COLO829 (cell line): ENCODE measurements around the gene IFNK.

ENCODE experiments used
- DNase-seq: peaks from one replicate; pipeline ENCODE4 v3.0.0; 2012; ENCODE audit warnings: low spot score

The IFNK gene

GRCh38 chr9:27539479-27540441, 15.7 kb downstream of the IFNK start:
- DNase-seq, result no peak

GRCh38 chr9:27540502-27540901, 16.4 kb downstream of the IFNK start:
- DNase-seq, result no peak

DNA sequence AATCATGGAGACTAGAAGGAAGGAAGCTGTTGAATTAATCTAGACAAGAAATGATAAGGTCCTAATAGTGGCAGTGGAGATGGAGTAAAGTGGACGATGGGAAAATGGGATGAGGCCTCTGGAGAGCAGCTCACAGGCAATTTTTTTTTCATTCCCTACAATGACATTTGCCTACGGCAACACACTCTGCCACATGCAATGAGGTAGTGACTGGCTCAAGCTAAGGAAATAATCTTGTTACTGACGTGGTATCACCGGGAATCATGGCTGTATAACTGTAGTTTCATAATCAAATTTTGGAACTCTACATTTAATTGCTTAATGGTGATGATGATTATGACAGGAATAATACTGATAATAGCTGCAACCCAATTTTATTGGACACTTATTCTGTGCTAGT, 17.6 kb downstream of the IFNK start:
- no peak for DNase-seq

DNA sequence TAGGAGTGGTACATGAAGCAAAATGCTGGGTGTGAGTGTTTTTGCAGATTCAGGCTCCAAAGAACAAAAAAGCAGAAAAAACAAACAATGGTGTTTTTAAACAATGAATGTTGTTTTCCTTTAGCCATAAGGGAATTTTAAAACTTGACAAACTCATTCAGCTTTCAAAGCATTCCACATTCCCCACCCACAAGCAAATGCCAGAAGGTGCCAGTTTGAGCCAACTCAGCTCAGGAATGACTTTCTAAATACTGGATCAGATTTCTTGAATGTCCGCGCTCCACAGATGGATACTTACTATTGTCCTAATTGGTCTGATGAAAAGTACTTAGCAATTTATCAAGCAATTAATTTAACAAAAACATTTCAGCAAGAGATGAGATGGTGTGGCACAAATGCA, 18.4 kb downstream of the IFNK start:
- DNase-seq, result no peak

DNA sequence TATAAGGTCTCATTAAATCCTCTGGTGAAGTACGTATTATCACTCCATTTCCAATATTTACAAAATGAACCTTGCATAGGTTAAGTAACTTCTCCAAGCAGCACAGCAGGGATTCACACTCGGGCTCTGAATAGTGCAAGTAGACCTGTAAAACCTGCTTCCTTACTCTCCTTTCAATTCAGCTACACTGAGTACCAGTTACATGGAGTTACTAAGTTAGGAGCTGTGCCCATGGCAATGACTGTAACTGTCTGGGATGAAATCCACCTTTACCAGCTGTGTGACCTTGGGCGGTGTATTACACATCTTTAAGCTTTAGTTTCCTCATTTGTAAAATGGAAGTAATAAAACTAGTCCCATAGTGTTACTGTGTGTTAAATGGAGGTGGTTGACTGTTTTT, 21.4 kb downstream of the IFNK start:
- DNase-seq, result no peak

- no peak for DNase-seq
Measured at GRCh38 chr9:27548055-27548741, 24.1 kb downstream of the IFNK start.

GRCh38 chr9:27549196-27549755, 25.2 kb downstream of the IFNK start:
- no peak for DNase-seq

- no peak for DNase-seq
Measured at GRCh38 chr9:27554712-27555111, 30.6 kb downstream of the IFNK start.

- no peak for DNase-seq
Measured at GRCh38 chr9:27556470-27556869, 32.4 kb downstream of the IFNK start.

DNA sequence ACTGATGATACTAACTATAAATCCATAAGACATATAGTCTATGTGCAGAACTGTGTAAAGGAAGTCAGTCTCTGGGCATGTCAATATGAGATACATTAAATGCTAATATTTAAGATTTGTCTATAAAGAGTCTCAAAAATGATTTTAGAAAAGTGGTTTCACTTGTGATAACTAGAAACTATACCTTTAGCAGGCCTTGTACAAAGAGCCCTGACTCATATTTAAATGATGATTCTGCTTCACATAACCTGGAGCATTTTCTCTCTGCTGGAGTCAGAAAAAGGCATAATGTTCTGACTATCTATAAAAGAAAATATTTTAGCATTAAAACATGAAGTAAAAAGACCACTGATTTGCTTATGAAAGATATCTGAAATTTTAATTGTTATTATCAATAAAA, 34.2 kb downstream of the IFNK start:
- no peak for DNase-seq

GRCh38 chr9:27560457-27560856, 36.4 kb downstream of the IFNK start:
- DNase-seq, result no peak

DNA sequence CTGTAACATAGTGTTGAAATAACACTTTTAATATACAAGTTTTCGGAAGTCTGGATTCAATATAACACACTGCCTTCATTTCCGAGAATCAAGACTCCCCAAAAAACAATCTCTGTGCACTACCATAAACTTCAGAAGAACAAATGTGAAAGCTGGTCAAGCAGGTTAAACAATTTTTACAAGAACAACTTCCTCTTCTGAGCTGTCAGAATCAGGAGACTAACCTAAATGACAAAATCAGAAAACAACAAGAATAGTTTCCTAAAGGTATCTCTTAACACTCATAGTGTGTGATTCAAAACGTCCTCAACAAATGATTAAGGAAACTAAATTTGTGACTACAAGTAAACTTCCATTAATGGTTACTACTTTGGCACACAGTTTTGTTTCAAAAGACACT, 37.6 kb downstream of the IFNK start:
- no peak for DNase-seq

- no peak for DNase-seq
Measured at GRCh38 chr9:27563738-27564430, 39.8 kb downstream of the IFNK start.

GRCh38 chr9:27564670-27565069, 40.6 kb downstream of the IFNK start:
- no peak for DNase-seq

GRCh38 chr9:27565696-27566095, 41.6 kb downstream of the IFNK start:
- DNase-seq, result no peak

- no peak for DNase-seq
Measured at GRCh38 chr9:27566118-27566517, 42.0 kb downstream of the IFNK start.

DNA sequence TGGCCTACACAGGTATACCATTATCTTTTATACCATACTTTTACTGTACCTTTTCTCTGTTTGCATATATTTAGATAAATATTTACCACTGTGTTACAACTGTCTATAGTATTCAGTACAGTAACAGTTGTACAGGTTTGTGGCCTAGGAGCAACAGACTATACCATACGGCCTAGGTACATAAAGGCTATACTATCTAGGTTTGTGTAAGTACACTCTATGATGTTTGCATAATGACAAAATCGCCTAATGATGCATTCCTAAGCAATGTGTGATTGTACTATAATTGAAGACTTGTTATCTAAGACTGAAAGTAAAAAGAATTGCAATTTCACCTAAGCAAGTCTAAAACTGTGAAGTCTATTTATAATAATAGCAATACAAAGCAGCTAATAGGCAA, 45.3 kb downstream of the IFNK start:
- no peak for DNase-seq

GRCh38 chr9:27571011-27571410, 46.9 kb downstream of the IFNK start:
- DNase-seq, result no peak

GRCh38 chr9:27572061-27572460, 48.0 kb downstream of the IFNK start:
- no peak for DNase-seq

DNA sequence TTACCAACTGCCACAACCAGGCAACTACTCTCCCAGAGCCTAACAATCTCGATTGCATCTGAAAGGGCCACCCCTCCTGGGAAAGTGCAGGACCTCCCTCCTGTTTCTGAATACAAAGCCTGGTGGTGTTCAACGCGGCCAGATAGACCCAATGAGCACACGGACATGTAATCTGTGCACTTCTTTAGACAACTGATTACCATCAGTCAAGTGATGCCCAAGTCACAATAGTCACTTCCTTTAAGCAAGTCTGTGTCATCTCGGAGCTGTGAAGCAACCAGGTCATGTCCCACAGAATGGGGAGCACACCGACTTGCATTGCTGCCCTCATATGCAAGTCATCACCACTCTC, 48.5 kb downstream of the IFNK start:
- peak; percentile 16 for DNase-seq

DNA sequence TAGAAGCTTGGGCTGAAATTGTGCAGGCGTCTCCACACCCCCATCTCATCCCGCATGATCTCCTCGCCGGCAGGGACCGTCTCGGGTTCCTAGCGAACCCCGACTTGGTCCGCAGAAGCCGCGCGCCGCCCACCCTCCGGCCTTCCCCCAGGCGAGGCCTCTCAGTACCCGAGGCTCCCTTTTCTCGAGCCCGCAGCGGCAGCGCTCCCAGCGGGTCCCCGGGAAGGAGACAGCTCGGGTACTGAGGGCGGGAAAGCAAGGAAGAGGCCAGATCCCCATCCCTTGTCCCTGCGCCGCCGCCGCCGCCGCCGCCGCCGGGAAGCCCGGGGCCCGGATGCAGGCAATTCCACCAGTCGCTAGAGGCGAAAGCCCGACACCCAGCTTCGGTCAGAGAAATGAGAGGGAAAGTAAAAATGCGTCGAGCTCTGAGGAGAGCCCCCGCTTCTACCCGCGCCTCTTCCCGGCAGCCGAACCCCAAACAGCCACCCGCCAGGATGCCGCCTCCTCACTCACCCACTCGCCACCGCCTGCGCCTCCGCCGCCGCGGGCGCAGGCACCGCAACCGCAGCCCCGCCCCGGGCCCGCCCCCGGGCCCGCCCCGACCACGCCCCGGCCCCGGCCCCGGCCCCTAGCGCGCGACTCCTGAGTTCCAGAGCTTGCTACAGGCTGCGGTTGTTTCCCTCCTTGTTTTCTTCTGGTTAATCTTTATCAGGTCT, 49.0 kb downstream of the IFNK start, which contains the start of gene C9orf72:
C9orf72 (minus strand) TSS at position 564 of the 716 bp plus-strand sequence. CDS start 6,361 bp downstream, outside the sequence.
- DNase-seq, result peak; percentile 53
